GM21526 (cell line): ENCODE data around the gene ATOX1.
"Not testable (repeated sequence)": the region's sequence is repeated elsewhere in the genome, so short reads cannot be mapped to it uniquely, and the experiment has no call there.

Experiments
- ATAC-seq: cut with Tn5 transposase; IDR thresholded peaks from one replicate; pipeline ENCODE4 v1.9.1; 2021; ENCODE audit warnings: moderate library complexity; ENCODE audit not compliant: unreplicated experiment, low FRiP score

The ATOX1 gene

DNA sequence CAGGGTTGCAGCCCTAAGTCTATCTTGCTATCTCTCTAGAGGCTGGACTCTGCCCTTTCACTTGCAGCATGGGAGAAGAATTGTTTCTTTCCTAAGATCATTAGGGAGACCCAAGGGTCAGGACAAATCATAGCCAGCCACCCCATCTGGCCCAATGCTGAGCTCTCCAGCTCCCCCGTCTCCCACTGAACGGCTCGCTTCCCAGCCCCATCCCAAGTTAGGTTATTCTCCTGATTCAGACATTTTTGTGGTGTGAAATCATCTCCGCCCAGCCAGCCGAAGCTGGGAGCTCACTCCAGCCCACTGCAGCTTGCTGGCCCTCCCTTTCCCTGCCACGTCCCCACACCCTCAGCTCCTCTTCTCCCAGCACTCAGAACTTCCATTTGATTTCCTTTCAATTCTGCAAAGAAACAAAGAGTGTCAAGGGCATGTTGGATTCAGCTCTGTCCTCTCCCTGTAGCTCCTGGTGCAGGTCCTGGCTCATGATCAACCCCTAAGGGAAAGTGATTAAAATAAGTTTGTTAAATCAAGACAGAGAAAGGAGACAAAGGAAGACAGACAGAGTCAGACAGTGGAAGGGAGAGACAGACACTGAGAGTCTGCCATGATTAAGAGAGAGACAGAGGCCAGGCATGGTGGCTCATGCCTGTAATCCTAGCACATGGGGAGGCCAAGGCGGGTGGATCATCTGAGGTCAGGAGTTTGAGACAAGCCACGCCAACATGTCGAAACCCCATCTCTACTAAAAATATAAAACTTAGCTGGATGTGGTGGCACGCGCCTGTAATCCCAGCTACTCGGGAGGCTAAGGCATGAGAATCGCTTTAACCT is 59.1 kb downstream of the ATOX1 start:
- no peak for ATAC-seq

DNA sequence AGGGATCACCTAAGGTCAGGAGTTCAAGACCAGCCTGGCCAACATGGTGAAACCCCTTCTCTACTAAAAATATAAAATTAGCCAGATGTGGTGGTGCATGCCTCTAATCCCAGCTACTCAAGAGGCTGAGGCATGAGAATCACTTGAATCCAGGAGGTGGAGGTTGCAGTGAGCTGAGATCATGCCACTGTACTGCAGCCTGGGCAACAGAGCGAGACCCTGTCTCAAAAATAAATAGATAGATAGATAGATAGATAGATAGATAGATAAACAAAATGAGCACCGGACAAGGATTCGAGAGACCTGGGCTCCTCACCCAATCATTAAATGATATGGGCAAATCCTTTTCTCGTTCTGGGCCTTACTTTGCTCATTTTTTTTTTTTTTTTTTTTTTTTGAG is 60.4 kb downstream of the ATOX1 start:
- ATAC-seq = not testable (repeated sequence)

DNA sequence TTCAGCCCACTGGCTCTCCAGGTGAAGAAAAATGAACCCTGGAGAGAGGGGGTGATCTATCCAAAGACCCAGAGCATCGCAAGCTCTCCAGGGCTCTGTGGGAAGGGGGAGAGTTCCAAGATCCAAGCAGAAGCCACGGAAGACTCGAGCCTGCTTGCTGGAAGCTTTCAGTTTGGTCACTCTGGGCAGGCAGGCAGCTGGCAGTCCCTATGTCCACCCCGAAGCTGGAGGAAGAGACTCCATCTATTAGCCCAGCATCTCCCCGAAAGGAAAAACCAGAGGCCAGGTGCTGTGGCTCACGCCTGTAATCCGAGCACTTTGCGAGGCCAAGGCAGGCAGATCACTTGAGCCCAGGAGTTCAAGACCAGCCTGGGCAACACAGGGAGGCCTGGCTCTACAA is 61.0 kb downstream of the ATOX1 start:
- no peak for ATAC-seq

DNA sequence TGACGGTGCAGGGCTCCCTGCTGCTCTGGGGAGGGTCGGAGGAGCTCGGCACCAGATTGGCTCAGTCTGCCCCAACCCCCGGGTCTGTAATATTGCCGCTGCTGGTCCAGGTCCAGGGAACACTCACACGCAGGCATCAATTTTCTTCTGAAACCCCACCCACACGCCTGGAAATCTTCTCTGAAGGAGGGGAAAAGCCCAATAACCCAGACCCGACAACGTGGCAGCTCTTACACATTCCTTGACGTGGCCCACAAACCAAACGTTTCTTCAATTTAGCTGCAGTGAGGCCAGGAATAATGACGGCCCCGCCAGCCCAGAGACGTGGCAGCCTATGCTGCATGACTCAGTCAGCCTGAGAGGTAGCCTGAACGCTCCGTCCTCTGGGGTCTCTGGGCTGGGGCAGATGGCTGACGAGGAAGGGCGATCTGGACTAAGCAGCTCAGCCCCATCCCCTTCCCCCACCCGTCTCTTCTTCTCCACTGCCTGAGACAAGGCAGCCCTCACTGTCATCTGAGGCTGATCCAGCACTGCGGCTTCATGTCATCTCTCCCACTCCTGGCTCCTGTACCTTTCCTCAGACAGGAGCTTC is 61.9 kb downstream of the ATOX1 start:
- ATAC-seq = no peak

GRCh38 chr5:151695464-151695863 is 63.0 kb downstream of the ATOX1 start:
- ATAC-seq = no peak

GRCh38 chr5:151694035-151694485 is 64.4 kb downstream of the ATOX1 start:
- no peak for ATAC-seq
